Stimulated activated CD4-positive, alpha-beta T cell treated with anti-CD3 and anti-CD28 coated beads, TNF-alpha, amount 100 ng/mL, for 1 hour (primary cell): ENCODE measurements around the gene GLOD4.
"Not testable (repeated sequence)": the region's sequence is repeated elsewhere in the genome, so short reads cannot be mapped to it uniquely, and the experiment has no call there.

Experiments used
- DNase-seq, 3 donors: peaks; one replicate each; pipeline ENCODE4 v3.0.0-alpha.2; 2020; ENCODE audit warnings: low read depth in 3 of 3, low spot score in 1 of 3

The GLOD4 gene

GRCh38 chr17:802901-803881 lies 21.1 kb upstream of the GLOD4 start:
- DNase-seq: no peak

- no peak for DNase-seq
Observed at GRCh38 chr17:802481-802880, 20.4 kb upstream of the GLOD4 start.

- DNase-seq: no peak
Observed at GRCh38 chr17:801660-802059, 19.6 kb upstream of the GLOD4 start.

- no peak for DNase-seq
Observed at GRCh38 chr17:800446-801242, 18.6 kb upstream of the GLOD4 start.

- DNase-seq: no peak
Observed at GRCh38 chr17:799261-799660, 17.2 kb upstream of the GLOD4 start.

GRCh38 chr17:798246-798645 lies 16.2 kb upstream of the GLOD4 start:
- DNase-seq: no peak

GRCh38 chr17:797236-797840 lies 15.3 kb upstream of the GLOD4 start:
- DNase-seq: no peak

- no peak for DNase-seq
Observed at GRCh38 chr17:796609-797008, 14.5 kb upstream of the GLOD4 start.

- DNase-seq: no peak
Observed at GRCh38 chr17:795721-796120, 13.6 kb upstream of the GLOD4 start.

GRCh38 chr17:795276-795675 lies 13.2 kb upstream of the GLOD4 start:
- DNase-seq: no peak

GRCh38 chr17:794876-795275 lies 12.8 kb upstream of the GLOD4 start:
- peak in 2 of 3 donors; percentile 8 to 14 for DNase-seq

GRCh38 chr17:792277-792676 lies 10.2 kb upstream of the GLOD4 start:
- no peak for DNase-seq

- DNase-seq: no peak
Observed at GRCh38 chr17:791829-792228, 9.7 kb upstream of the GLOD4 start.

GRCh38 chr17:790874-791247 lies 8.8 kb upstream of the GLOD4 start:
- DNase-seq: not testable (repeated sequence)

- DNase-seq: not testable (repeated sequence)
Observed at GRCh38 chr17:789931-790873, 8.1 kb upstream of the GLOD4 start.

- no peak for DNase-seq
Observed at GRCh38 chr17:789160-789840, 7.2 kb upstream of the GLOD4 start.

- no peak for DNase-seq
Observed at GRCh38 chr17:788551-788950, 6.5 kb upstream of the GLOD4 start.

GRCh38 chr17:787641-788221 lies 5.7 kb upstream of the GLOD4 start:
- no peak for DNase-seq

GRCh38 chr17:785901-786300 lies 3.8 kb upstream of the GLOD4 start:
- DNase-seq: not testable (repeated sequence)

GRCh38 chr17:784143-784542 lies 2.1 kb upstream of the GLOD4 start:
- no peak for DNase-seq
